Transverse colon (tissue), 4 donors: Measurements from ENCODE around the gene APBA1. TPM values are rescaled to one million over a fixed set of nuclear protein-coding genes. Genes with fewer than 3 reads are reported as not detected.

ENCODE experiments used
- DNase-seq: peaks from one replicate; pipeline ENCODE4 v3.0.0-alpha.2; 2019
- H3K27ac ChIP-seq, 4 donors: fragments of 200-600 bp; sonication (generic); 2 replicates each; pipeline ENCODE4 v1.5.1; 2016 to 2018; ENCODE audit warnings: inconsistent platforms in 4 of 4
- H3K27me3 ChIP-seq: fragments of 200-600 bp; sonication (generic); 2 replicates; pipeline ENCODE4 v1.5.1; 2017; ENCODE audit warnings: inconsistent platforms
- H3K36me3 ChIP-seq, 4 donors: fragments of 200-600 bp; sonication (generic); 2 replicates each; pipeline ENCODE4 v1.5.1; 2017 to 2019; ENCODE audit warnings: inconsistent platforms in 4 of 4
- H3K4me1 ChIP-seq, 4 donors: fragments of 200-600 bp; sonication (generic); 2 replicates each; pipeline ENCODE4 v1.5.1; 2017 to 2020; ENCODE audit warnings: inconsistent platforms in 4 of 4
- H3K4me3 ChIP-seq, 4 donors: fragments of 200-600 bp; sonication (generic); 1 replicate in 1 of 4; 2 replicates in 3 of 4; pipeline versions ENCODE4 v1.5.1 to v1.6.1; 2017 to 2019; ENCODE audit warnings: inconsistent platforms in 4 of 4
- H3K9me3 ChIP-seq, 2 donors: fragments of 200-600 bp; sonication (generic); 2 replicates each; pipeline ENCODE4 v1.5.1; 2017 to 2019; ENCODE audit warnings: inconsistent platforms in 2 of 2
- EP300 ChIP-seq: sonication (generic); formaldehyde crosslinking; IDR thresholded peaks from one replicate; pipeline ENCODE4 v1.6.1; 2017; ENCODE audit warnings: antibody characterized with exemption, low read depth
- POLR2A ChIP-seq: fragments of 450-650 bp; IDR thresholded peaks from one replicate; pipeline ENCODE4 v1.6.1; 2016; ENCODE audit warnings: antibody characterized with exemption, mild to moderate bottlenecking, moderate library complexity
- POLR2AphosphoS5 ChIP-seq, 3 donors: sonication (generic); formaldehyde crosslinking; IDR thresholded peaks; one replicate each; pipeline ENCODE4 v1.6.1; 2016; ENCODE audit warnings: antibody characterized with exemption in 3 of 3
- WGBS, 2 donors: methylation state at CpG; one replicate each; pipeline ENCODE4 v1.1.5; 2018; ENCODE audit warnings: low coverage in 1 of 2; 5-methylcytosine and 5-hydroxymethylcytosine counted together
- in situ Hi-C, 4 donors: fragments of 200-750 bp; cut with MboI; loops; one replicate each; pipeline versions ENCODE4 v1.15.0 to v1.15.1; 2017; ENCODE audit warnings: low sequenced_read_pairs in 3 of 4, low pct_ligation_motif_present in 1 of 4, low pct_unique_long_range_greater_than_20kb in 1 of 4
- intact Hi-C: fragments of 100-400 bp; cut with DNase I; formaldehyde crosslinking; loops from one replicate; pipeline ENCODE4 v1.15.1; 2023; ENCODE audit warnings: low total_unique reads
- total RNA-seq, 4 donors: library from RNA; depleted of rRNA; stranded (reverse); fragments of >200 nt; gene quantifications; one replicate each; pipeline ENCODE4 v1.1.0, GENCODE V29; 2016
- TF ChIP-seq, protein P1 (sequence below), 5 experiments: fragments of 200-600 bp in 3 of 5; fragments of 450-650 bp in 2 of 5; sonication (generic) in 3 of 5; IDR thresholded peaks; 1 replicate in 2 of 5; 2 replicates in 3 of 5; pipeline ENCODE4 v1.5.1; 2016 to 2017; ENCODE audit warnings: antibody characterized with exemption in 5 of 5, inconsistent platforms in 3 of 5, mild to moderate bottlenecking in 2 of 5, moderate library complexity in 1 of 5

Gene APBA1
- total RNA-seq, 4 donors from 2014 or later = 7.6 to 11.6 (median 10.2) TPM

- intact Hi-C loops = no loop called here
- TF ChIP-seq EP300 (no peak), POLR2AphosphoS5 (IDR thresholded peaks at IDR 0.05) (no peak)
These were observed 278.7 kb downstream of the APBA1 start for GRCh38 chr9:69393425-69393824.

GRCh38 chr9:69392826-69393225 lies 279.3 kb downstream of the APBA1 start:
- H3K4me1 ChIP-seq = peaks cover 0 to 13% (median 0%) of the 10 kb centered on the region in 4 donors
- H3K27me3 ChIP-seq = no peaks in the 10 kb centered on the region
- no peak overlapping the region for H3K4me3 ChIP-seq
- intact Hi-C loops (no loop called here), in situ Hi-C loops (no loop called here)
- DNase-seq = no peak
- H3K9me3 ChIP-seq = no peaks in the 10 kb centered on the region
- no peaks in the 10 kb centered on the region for H3K36me3 ChIP-seq
- no peak overlapping the region for H3K27ac ChIP-seq
- TF ChIP-seq EP300 (no peak), POLR2A (no peak), POLR2AphosphoS5 (IDR thresholded peaks at IDR 0.05) (no peak)
- TF ChIP-seq, protein P1, sequence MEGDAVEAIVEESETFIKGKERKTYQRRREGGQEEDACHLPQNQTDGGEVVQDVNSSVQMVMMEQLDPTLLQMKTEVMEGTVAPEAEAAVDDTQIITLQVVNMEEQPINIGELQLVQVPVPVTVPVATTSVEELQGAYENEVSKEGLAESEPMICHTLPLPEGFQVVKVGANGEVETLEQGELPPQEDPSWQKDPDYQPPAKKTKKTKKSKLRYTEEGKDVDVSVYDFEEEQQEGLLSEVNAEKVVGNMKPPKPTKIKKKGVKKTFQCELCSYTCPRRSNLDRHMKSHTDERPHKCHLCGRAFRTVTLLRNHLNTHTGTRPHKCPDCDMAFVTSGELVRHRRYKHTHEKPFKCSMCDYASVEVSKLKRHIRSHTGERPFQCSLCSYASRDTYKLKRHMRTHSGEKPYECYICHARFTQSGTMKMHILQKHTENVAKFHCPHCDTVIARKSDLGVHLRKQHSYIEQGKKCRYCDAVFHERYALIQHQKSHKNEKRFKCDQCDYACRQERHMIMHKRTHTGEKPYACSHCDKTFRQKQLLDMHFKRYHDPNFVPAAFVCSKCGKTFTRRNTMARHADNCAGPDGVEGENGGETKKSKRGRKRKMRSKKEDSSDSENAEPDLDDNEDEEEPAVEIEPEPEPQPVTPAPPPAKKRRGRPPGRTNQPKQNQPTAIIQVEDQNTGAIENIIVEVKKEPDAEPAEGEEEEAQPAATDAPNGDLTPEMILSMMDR (IDR thresholded peaks at IDR 0.05) = no peak
- WGBS, 2 donors = 77% methylated on average over 5 of the region's 5 CpGs; no CpG with 5 or more reads in 1 of the 2 donors

More at GRCh38 chr9:69393425-69393824, 278.7 kb downstream of the APBA1 start:
- Histone ChIP-seq H3K4me3 (no peak overlapping the region), H3K27me3 (no peaks in the 10 kb centered on the region), H3K27ac (no peak overlapping the region), H3K4me1 (peaks cover 0 to 13% (median 0%) of the 10 kb centered on the region in 4 donors), H3K9me3 (no peaks in the 10 kb centered on the region), H3K36me3 (no peaks in the 10 kb centered on the region)
- WGBS, 2 donors = 88 to 92% methylated on average over 4 to 6 of the region's 6 CpGs
- in situ Hi-C loops = no loop called here
- DNase-seq = no peak

GRCh38 chr9:69391946-69392345 lies 280.2 kb downstream of the APBA1 start:
- Histone ChIP-seq H3K9me3 (no peaks in the 10 kb centered on the region), H3K27ac (no peak overlapping the region), H3K4me1 (peaks cover 0 to 13% (median 0%) of the 10 kb centered on the region in 4 donors), H3K27me3 (no peaks in the 10 kb centered on the region), H3K36me3 (no peaks in the 10 kb centered on the region), H3K4me3 (no peak overlapping the region)
- in situ Hi-C loops = no loop called here
- DNase-seq = no peak
- WGBS, 2 donors = 47 to 59% methylated on average over 6 to 7 of the region's 7 CpGs
- TF ChIP-seq, protein P1 (IDR thresholded peaks at IDR 0.05) = no peak
- TF ChIP-seq POLR2AphosphoS5 (IDR thresholded peaks at IDR 0.05) = no peak
- TF ChIP-seq EP300 = no peak
- no peak for TF ChIP-seq POLR2A
- intact Hi-C loops = no loop called here

- 97% methylated on average over 11 of the region's 11 CpGs; no CpG with 5 or more reads in 1 of the 2 donors for WGBS, 2 donors
- TF ChIP-seq POLR2AphosphoS5 (IDR thresholded peaks at IDR 0.05) (no peak), EP300 (no peak), POLR2A (no peak)
- TF ChIP-seq, protein P1 (IDR thresholded peaks at IDR 0.05) = no peak
- no peak overlapping the region for H3K27ac ChIP-seq
- H3K27me3 ChIP-seq = no peaks in the 10 kb centered on the region
- H3K4me3 ChIP-seq = no peak overlapping the region
- peaks cover 0 to 13% (median 0%) of the 10 kb centered on the region in 4 donors for H3K4me1 ChIP-seq
- DNase-seq = no peak
- in situ Hi-C loops = no loop called here
- no peaks in the 10 kb centered on the region for H3K36me3 ChIP-seq
- no peaks in the 10 kb centered on the region for H3K9me3 ChIP-seq
- intact Hi-C loops = no loop called here
These were observed 280.7 kb downstream of the APBA1 start for GRCh38 chr9:69391487-69391886.
